Ramos (cell line): ENCODE data around the gene TCP11L2.

ENCODE experiments used
- in situ Hi-C: fragments of 300-500 bp; cut with MboI; formaldehyde crosslinking; loops from one replicate; pipeline ENCODE4 v1.14.3; 2022; ENCODE audit warnings: low sequenced_read_pairs; ENCODE audit not compliant: unreplicated experiment

Gene TCP11L2

GRCh38 chr12:106302401-106303201, at the start of gene TCP11L2:
TSS of gene TCP11L2 (plus strand) at chr12:106302733. CDS start at chr12:106311076, 8,343 bp downstream.
- in situ Hi-C loops = no loop called here

DNA sequence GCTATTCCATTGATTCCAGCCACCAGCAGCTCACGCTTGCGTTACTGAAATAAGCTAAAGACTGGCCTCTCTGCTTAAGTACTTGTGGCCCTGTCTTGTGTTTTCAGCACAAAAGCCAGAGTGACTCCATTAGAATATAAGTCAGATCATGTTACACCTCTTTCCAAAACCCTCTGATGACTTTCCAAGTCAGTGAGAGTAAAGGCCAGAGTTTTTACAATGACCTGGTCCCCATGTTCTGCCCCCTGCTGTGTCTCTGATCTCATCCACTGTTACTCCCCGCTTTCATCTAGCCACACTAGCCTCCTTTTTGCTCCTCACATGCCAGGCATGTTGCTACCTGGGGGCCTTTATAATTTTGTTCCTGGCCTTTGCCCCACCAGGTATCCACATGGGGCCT, 47.8 kb upstream of the TCP11L2 start:
- in situ Hi-C loops = no loop called here

DNA sequence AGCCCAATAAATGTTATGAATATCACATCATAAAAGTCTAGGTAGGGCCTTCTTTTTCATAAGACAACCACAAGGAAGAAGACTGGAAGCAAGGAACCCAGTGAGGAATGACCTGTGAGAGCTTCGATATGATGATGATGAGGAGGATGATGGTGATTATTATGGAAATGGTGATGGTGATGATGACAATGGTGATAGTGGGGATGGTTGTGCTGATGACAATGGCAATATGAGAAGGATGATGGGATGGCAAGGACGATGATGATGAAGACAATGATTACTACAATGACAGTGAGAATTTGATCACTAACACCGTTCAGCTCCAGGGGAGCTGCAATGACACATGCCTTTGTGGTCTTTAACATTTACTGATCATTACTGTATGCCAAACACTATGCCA, 47.0 kb upstream of the TCP11L2 start:
- in situ Hi-C loops = no loop called here

GRCh38 chr12:106255952-106256351, 46.6 kb upstream of the TCP11L2 start:
- in situ Hi-C loops = no loop called here

- in situ Hi-C loops = no loop called here
Observed at GRCh38 chr12:106256524-106256923, 46.0 kb upstream of the TCP11L2 start.

DNA sequence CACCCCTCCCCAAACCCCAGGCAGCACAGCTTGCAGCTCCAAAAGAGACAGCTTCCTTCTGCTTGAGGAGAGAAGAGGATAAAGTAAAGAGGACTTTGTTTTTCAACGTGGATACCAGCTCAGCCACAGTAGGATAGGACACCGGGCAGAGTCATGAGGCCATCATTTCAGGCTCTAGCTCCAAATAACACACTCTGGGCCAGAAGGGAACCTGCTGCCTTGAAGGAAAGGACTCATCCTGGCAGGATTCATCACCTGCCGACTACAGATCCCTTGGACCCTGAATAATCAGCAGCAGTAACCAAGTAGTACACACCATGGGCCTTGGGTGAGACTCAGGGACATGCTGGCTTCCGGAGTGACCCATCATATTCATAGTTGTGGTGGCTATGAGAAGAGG, 44.3 kb upstream of the TCP11L2 start:
- in situ Hi-C loops = no loop called here

DNA sequence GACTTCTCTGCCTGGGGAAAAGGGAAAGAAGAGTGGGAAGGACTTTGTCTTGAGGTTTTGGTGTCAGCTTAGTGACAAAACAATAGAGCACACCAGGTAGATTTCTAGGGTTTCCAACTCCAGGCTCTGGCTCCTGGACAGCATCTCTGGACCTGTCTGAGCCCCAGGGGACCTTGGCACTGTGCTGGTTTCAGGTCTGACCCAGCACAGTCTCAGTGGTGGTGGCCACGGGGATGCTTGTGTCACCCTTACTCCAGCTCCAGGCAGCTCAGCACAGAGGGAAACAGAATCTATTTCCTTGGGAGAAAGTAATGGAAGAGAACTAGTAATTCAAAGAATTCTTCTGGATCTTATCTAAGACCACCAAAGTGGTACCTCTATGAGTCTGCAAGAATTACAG, 43.6 kb upstream of the TCP11L2 start:
- in situ Hi-C loops = no loop called here

GRCh38 chr12:106265116-106265515, 37.4 kb upstream of the TCP11L2 start:
- in situ Hi-C loops = no loop called here

- in situ Hi-C loops = no loop called here
Observed at GRCh38 chr12:106267535-106267934, 35.0 kb upstream of the TCP11L2 start.

DNA sequence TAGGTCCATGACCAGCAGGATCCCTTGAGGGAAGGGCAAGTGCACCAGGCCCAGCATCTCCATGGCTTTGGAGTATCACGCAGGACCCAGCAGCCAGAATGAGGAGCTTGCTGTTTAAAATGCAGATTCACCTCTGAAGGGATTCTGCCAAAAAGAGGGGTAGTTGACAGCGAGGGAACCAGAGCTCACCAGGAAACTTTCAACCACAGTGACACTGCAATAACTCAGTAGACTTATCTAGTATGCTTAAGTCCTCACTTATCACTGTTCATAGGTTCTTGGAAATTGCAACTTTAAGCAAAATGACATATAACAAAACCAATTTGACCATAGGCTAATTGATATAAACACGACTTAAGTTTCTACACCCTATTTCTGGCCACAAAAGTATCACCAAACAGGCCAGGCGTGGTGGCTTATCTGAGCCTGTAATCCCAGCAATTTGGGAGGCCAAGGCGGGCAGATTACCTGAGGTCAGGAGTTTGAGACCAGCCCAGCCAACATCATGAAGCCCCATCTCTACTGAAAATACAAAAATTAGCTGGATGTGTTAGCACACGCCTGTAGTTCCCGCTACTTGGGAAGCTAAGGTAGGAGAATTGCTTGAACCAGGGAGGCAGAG, 33.3 kb upstream of the TCP11L2 start:
- in situ Hi-C loops = no loop called here

- in situ Hi-C loops = no loop called here
Observed at GRCh38 chr12:106271575-106272505, 30.7 kb upstream of the TCP11L2 start.

GRCh38 chr12:106273491-106273890, 29.0 kb upstream of the TCP11L2 start:
- in situ Hi-C loops = no loop called here

GRCh38 chr12:106274012-106274411, 28.5 kb upstream of the TCP11L2 start:
- in situ Hi-C loops = no loop called here

DNA sequence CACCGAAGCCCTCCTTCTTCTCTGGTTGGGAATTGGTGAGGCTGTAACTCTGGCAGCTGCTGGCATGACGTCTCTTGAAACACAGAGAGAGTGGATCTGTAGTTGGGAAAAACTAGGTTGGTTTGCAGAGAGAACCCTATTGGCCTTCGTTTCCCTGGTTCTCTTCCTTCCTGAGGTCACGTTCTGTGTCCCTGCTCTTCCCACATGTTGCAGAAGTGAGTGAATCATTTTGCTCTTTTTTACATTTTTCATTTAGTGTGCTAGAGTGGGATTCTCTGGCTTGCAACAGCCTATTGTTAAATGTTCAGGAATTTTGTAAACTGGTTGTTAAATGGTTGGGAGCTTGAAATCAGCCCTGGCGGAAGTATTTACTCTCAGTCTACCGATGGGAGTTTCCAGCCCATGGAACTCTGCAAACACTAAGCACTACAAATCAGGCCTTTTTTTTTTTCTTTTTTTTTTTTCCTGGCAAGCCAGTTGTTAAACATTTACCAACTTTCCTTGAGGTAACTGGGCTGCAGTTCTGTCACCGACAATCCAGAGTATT, 27.9 kb upstream of the TCP11L2 start:
- in situ Hi-C loops = no loop called here

DNA sequence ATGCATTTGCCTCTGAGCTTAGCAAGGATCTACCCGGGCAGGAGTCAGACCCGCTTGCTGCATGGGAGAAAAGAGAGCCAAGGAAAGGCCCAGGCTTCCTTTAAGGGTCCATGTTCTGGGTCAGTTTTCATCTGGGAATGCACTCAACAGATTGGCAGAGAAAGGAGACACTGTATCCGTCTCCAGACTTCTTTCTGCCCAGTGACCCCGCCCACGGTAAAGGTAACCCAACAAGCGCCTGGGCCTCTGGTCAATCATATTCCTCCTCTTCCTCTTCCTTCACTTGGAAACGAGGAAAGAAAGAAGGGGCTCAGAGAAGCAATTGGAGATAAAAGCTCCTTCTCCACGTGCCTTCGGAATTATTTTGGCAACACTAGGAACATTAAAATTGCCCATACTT, 27.1 kb upstream of the TCP11L2 start:
- in situ Hi-C loops = no loop called here

DNA sequence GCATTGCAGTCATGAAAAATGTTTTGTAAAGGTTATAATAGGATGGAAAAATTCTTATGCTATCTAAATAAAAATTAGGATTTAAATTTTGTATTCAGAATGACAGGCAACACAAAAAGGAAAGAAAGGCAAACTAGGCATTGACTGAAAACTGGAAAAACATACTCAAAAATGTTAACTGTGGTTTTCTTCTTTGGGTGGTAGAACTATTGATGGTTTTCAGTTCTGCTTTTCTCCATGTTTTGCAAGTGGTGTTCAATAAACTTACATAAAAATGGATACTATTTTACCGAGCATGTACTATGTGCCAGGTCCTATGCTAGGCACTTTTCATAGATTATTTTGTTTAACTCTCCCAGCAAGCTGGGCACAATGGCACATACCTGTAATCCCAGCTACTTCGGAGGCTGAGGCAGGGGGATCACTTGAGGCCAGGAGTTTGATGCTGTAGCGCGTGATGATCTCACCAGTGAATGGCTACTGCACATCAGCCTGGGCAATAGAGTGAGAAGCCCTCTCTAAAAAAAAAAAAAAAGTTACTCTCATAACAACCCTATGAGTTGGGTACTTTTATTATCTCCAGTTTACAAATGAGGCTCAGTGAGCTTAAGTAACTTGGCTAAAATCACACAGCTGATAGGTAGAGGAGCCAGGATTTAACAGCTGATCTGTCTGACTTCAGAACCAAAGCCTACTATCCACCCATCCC, 26.3 kb upstream of the TCP11L2 start:
- in situ Hi-C loops = no loop called here

DNA sequence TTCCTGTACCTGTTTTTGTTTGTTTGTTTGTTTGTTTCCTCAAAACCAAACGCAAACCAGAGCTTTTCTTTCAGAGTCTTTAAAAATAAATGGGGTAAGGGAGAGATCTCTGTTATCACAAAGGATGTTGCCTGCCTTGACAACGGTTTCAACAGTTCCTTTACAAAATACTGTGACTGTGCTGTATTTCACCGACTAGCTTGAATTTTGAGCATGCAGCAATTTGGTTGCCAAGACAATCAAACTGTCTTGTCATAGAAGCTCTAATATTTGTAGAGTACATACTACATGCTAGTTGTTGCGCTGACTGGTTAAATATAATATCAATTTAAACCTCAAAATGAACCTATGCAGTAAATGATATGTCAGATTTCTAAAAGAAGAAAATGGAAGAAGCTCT, 22.4 kb upstream of the TCP11L2 start:
- in situ Hi-C loops = loop anchor here (5.0 kb wide), 1 partner anchor 53 kb away; no protein-coding TSS in a partner anchor

DNA sequence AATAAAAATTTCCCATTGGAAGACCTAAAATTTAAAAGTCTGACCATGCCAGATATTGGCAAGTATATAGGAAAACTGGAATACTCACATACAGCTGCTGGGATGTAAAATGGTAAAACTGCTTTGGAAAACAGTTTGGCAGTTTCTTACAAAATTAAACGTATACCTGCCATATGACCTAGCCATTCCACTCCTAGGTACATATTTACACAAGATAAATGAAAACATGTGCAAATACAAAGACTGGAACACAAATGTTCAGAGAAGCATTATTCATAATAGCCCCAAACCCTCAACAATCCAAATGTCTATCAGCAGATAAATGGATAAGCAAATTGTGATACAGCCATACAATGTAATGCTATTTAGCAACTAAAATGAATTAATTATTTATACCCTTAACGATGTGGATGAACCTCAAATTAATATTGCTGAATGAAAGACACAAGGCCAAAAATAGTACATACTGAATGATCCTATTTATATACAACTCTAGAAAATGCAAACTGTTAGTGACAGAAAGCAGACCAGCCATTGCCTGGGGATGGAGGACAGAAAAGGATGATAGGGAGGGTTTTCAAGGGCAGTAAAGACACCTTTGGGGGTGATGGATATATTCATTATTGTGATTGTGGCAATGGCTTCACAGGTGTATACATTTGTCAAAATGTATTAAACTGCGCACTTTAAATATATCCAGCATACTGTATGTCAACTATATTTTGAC, 21.3 kb upstream of the TCP11L2 start:
- in situ Hi-C loops = loop anchor here (5.0 kb wide), 1 partner anchor 54 kb away; no protein-coding TSS in a partner anchor

DNA sequence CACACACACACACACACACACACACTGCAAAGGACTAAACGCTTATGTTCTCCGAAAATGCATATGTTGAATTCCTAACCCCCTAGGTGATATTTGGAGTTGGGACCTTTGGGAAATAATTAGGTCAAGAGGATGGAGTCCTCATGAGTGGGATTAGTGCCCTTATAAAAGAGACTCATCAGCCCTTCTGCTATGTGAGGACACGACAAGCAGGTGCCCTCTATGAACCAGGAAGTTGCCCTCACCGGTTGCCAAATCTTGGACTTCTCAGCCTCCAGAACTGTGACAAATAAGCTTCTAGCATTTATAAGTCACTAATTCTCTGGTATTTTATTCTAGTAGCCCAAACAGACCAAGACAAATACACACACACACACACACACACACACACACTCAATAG, 20.7 kb upstream of the TCP11L2 start:
- in situ Hi-C loops = loop anchor here (5.0 kb wide), 1 partner anchor 55 kb away; no protein-coding TSS in a partner anchor
